Measurements from ENCODE around the gene VEZF1.

DNA sequence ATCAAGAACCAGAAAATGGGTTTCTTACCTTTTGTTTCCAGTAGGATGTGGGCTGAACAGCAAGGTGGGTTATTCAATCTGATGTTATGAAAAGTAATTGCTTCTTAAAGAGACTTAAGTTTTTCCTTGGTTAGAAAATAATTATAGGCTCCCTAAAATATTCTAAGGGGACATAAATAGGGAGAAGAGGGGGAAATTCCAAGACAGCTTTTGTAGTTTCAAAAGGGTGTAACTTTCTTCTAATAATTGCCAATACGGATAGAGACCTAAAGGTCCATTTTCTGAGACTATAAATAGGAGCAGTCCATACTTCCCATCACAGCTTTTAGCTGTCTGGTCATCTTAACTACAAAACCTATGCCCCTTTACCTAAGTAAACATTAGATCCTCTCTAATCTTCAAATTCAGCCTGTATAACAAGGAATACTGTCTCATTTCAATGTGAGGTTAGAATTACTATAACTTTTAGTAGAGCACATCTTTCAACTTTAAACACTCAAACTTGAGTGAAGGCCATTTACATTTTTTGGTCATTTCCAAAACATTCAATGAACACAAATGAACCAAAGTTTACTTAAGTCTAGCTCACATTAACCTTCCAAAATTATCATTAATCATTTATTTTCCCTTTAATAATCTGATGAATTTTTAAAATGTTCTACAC, 13.5 kb upstream of the VEZF1 start:
- no peak for TF ChIP-seq EZH2 (IDR thresholded peaks at IDR 0.05; ENCODE audit: insufficient read depth, poor library complexity, severe bottlenecking)
- TF ChIP-seq EZH2phosphoT487 (IDR thresholded peaks at IDR 0.05; ENCODE audit: insufficient read depth, low read depth): no peak

All from GM23248 (cell line).